HG03108 (cell line): ENCODE results near the gene BAHCC1.

Experiments used
- ATAC-seq: cut with Tn5 transposase; IDR thresholded peaks from one replicate; pipeline ENCODE4 v1.9.1; 2021; ENCODE audit warnings: moderate library complexity; ENCODE audit not compliant: unreplicated experiment

BAHCC1 gene

DNA sequence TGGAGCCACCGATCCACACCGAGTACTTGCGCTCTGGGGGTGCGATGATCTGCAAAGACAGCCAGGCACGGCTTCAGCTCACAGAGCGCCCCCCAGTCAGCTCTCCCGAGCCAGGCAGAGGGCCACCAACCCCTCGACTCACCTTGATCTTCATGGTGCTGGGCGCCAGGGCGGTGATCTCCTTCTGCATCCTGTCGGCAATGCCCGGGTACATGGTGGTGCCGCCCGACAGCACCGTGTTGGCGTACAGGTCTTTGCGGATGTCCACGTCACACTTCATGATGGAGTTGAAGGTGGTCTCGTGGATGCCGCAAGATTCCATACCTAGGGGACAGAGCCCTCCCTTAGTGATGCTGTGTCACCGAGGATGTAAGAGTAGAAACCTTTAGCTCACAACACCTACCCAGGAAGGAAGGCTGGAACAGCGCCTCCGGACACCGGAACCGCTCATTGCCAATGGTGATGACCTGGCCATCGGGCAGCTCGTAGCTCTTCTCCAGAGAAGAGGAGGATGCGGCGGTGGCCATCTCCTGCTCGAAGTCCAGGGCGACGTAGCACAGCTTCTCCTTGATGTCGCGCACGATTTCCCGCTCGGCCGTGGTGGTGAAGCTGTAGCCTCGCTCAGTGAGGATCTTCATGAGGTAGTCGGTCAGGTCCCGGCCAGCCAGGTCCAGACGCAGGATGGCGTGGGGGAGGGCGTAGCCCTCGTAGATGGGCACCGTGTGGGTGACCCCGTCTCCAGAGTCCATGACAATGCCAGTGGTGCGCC, 115.7 kb downstream of the BAHCC1 start:
- ATAC-seq = no peak

DNA sequence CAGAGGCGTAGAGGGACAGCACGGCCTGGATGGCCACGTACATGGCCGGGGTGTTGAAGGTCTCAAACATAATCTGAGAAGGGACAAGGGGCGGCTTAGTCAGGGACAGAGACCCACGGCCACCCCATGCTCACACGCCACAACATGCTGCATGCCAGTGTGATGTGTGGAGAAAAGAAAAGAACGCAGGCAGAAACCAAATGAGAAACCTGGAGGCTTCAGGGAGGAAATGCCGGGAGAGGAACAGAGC, 116.2 kb downstream of the BAHCC1 start:
- no peak for ATAC-seq

DNA sequence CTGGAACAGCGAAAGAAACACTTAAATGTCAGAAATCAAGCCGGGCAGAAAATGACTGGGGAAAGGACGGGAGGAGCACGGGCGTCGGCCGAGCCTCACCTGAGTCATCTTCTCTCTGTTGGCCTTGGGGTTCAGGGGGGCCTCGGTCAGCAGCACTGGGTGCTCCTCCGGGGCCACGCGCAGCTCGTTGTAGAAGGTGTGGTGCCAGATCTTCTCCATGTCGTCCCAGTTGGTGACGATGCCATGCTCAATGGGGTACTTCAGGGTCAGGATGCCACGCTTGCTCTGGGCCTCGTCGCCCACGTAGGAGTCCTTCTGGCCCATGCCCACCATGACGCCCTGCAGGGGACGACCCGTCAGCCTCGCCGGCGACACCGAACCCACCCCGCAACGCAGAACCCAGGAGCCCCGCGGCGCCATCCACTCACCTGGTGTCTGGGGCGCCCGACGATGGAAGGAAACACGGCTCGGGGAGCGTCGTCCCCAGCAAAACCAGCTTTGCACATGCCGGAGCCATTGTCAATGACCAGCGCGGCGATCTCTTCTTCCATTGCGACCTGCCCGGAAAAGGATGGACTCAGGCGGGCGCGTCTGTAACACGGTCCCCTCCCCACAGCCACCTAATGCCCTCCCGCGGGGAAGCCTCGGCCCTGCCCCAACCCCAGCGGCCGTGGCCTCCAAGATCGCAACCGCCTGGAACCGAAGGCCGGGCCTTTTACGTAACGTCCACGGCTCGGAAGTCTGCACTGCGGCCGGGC, 116.7 kb downstream of the BAHCC1 start:
- ATAC-seq = no peak

DNA sequence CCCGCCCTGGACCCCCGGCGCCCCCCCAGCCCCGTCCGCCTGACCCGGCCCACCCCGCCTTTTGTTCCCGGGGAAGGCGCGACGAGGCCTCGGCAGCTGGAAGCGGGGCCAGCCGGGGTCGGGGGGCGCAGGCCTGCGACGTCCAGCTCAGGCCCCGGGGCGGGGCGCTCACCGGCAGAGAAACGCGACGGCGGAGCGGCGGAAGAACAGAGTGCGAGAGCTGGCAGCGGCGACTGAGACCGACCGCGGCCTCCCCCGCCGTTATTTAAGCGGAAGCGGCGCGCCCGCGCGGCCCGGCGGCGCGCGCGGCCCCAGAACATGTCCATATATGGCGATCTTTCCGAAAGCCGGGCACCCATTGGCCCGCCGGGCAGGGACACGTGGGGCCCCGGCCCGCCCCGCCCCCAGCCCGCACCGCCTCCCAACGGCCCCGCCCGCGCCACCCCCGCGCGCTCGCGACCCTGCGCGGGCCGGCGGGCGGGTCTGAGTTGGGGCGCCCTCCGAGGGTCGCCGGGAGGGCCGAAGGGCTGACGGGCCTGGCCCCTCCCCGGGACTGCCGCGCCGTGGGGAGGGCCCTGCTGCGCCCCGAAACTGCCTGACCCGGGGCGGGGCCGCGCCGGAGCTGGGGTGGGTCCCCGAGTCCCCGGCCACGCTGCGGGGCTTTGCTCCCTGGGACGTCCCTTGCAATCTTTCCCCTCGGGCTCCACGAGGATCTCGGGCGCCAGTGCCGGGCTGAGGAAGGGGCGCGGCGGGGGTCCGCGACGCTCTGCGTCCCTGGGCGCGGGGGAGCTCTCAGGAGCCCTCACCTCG, 117.5 kb downstream of the BAHCC1 start, which contains the start of gene ACTG1:
TSS of gene ACTG1 (minus strand) at position 238 of the 810 bp plus-strand sequence. CDS start 445 bp downstream, outside the sequence.
- ATAC-seq = peak; percentile 34

GRCh38 chr17:81513372-81513752, 118.1 kb downstream of the BAHCC1 start:
- ATAC-seq = no peak

DNA sequence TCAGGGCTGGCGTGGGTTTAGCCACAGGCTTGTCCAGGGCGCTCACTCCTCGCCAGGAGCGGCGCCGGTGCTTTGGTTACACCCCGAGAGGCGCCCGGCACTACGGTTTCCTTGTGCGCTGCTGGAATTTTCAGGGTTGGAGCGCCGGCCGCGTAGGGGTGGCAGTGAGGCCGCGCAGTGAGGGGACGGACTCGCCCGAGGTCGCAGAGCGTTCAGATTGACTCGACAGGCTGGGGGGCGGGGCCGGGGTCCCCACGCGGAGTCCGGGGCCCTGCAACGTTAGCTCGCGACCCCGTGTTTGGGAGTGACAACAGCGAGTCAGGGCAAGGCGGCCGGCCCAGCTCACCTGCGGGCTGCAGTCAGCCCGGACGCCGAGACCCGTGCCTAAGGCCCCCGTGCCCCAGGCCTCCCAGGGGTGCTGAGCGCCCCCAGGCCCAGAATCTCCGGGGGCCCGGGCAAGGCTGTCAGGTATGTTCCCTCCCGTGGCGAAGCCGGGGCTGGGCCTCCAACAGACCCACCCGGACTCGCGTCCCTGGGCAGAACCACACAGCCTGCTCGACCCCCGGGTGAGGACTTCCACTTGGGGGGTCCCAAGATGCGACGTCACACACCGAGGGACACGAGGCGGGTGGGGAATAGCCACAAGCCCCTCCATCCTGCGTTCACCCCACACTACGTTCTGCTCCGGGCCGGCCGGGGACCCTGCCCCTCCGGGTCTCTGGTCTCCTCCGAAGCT, 118.7 kb downstream of the BAHCC1 start:
- no peak for ATAC-seq

GRCh38 chr17:81514489-81514738, 119.2 kb downstream of the BAHCC1 start:
- ATAC-seq = no peak

DNA sequence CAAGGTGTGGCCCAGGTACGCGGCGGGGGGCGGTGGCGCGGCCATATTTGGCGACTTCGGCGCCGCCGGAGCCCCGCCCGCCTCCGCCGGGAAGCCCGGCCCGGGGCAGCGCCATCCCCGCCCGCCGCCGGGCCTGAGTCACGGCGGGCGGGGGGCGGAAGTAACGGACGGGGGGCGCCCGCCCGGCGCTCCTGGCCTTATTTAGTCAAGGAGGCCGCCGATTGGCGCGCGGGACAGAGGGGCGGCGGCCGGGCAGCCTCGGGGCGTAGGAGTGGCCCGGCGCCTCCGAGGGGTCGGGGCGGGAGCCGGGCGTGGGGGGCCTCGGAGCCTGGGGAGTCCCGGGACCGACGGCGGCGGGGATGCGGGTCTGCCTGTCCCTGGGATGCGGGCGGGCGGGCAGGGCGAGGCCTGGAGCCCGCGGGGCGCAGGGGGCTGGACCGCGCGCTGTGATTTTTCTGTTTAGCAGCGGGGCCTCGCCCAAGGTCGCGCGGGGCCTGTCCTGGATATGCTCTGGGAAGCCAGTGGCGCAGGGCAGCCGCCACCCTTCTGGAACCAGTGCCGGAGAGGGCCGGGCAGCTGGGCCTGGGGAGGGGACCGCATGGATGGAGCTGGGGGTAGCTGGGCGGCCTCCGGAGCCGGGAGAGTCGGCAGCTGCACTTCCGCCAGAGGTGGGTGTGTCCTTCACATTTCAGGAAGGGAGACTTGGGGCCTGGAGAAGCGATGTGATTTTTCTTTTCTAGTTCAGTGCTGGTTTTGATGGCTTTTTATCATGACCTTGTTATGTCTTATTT, 119.7 kb downstream of the BAHCC1 start:
- peak; percentile 30 for ATAC-seq

DNA sequence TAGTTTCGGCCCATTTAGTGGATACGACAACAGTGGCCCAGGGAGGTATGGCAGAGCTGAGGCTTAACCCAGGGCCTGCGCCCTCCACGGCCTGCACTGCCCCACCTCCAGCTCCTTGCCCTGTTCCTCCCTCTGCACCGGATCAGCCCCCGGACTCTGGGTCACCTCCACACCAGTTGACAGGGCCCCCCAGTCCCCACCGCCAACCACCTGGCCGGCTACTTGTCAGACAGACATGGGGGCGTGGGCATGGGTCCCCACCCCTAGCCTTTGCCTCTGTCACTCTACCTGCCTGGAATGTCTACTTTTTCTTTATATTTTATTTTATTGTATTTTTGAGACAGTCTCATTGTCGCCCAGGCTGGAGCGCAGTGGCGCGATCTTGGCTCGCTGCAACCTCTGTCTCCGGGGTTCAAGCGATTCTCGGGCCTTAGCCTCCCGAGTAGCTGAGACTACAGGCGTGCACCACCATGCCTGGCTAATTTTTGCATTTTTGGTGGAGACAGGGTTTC, 120.3 kb downstream of the BAHCC1 start:
- no peak for ATAC-seq
